Esophagus mucosa (tissue), 1 donor: ENCODE data around the gene ZNF366. TPM values are rescaled to one million over a fixed set of nuclear protein-coding genes. Genes with fewer than 3 reads are reported as not detected.

Experiments
- ATAC-seq: fragments of 200-7000 bp; cut with Tn5 transposase; one replicate; pipeline ENCODE4 v1.9.1; 2020
- total RNA-seq: library from RNA; stranded (reverse); gene quantifications from one replicate; pipeline ENCODE4 v1.2.4, GENCODE V29; 2023
- donor health status: DM: yes; HTN: yes; CAD: no.

Gene ZNF366
- total RNA-seq, 1 donor from 2014 or later, result 1.1 TPM

- ATAC-seq, result no peak
Observed at GRCh38 chr5:72402959-72403628, 104.1 kb downstream of the ZNF366 start.

GRCh38 chr5:72402381-72402890 is 104.8 kb downstream of the ZNF366 start:
- no peak for ATAC-seq

- no peak for ATAC-seq
Observed at GRCh38 chr5:72400950-72401349, 106.3 kb downstream of the ZNF366 start.

GRCh38 chr5:72397836-72398235 is 109.4 kb downstream of the ZNF366 start:
- no peak for ATAC-seq

GRCh38 chr5:72394688-72395087 is 112.5 kb downstream of the ZNF366 start:
- no peak for ATAC-seq

- no peak for ATAC-seq
Observed at GRCh38 chr5:72393052-72393451, 114.2 kb downstream of the ZNF366 start.

Other genes with a start within 250 kb of the ZNF366 start
- 63.2 TPM for gene MRPS27, start 187.2 kb downstream of the ZNF366 start, total RNA-seq
- 7.7 TPM for gene PTCD2, start 187.0 kb downstream of the ZNF366 start, total RNA-seq